Measurements from ENCODE around the gene TMEM106C.

DNA sequence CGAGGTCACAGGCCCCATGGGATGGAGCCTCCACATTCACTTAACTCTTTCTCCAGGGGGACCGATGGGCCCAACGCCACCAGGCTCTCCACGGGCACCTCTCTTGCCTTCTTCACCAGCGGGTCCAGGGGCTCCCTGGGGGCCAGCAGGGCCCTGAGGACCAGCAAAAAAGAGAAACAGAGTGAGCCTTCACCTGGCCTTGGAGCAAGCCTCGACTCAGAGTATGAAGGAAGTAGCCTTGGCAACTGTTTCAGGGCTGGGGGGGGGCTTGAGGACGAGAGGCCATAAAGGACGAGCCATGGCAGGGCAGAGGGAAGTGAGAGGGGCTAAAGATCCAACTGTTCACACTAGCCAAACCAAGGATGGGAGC lies 22.9 kb downstream of the TMEM106C start:
- no peak for TF ChIP-seq EP300 (conservative IDR thresholded peaks at IDR 0.05; ENCODE audit: poor library complexity, severe bottlenecking)
- no peak for TF ChIP-seq MXI1 (conservative IDR thresholded peaks at IDR 0.05; ENCODE audit: poor library complexity, severe bottlenecking)
- TF ChIP-seq, protein P1, sequence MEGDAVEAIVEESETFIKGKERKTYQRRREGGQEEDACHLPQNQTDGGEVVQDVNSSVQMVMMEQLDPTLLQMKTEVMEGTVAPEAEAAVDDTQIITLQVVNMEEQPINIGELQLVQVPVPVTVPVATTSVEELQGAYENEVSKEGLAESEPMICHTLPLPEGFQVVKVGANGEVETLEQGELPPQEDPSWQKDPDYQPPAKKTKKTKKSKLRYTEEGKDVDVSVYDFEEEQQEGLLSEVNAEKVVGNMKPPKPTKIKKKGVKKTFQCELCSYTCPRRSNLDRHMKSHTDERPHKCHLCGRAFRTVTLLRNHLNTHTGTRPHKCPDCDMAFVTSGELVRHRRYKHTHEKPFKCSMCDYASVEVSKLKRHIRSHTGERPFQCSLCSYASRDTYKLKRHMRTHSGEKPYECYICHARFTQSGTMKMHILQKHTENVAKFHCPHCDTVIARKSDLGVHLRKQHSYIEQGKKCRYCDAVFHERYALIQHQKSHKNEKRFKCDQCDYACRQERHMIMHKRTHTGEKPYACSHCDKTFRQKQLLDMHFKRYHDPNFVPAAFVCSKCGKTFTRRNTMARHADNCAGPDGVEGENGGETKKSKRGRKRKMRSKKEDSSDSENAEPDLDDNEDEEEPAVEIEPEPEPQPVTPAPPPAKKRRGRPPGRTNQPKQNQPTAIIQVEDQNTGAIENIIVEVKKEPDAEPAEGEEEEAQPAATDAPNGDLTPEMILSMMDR (IDR thresholded peaks at IDR 0.05; ENCODE audit: poor library complexity, severe bottlenecking), result no peak
- no peak for TF ChIP-seq SMC3 (conservative IDR thresholded peaks at IDR 0.05; ENCODE audit: poor library complexity)
- TF ChIP-seq, protein P2, sequence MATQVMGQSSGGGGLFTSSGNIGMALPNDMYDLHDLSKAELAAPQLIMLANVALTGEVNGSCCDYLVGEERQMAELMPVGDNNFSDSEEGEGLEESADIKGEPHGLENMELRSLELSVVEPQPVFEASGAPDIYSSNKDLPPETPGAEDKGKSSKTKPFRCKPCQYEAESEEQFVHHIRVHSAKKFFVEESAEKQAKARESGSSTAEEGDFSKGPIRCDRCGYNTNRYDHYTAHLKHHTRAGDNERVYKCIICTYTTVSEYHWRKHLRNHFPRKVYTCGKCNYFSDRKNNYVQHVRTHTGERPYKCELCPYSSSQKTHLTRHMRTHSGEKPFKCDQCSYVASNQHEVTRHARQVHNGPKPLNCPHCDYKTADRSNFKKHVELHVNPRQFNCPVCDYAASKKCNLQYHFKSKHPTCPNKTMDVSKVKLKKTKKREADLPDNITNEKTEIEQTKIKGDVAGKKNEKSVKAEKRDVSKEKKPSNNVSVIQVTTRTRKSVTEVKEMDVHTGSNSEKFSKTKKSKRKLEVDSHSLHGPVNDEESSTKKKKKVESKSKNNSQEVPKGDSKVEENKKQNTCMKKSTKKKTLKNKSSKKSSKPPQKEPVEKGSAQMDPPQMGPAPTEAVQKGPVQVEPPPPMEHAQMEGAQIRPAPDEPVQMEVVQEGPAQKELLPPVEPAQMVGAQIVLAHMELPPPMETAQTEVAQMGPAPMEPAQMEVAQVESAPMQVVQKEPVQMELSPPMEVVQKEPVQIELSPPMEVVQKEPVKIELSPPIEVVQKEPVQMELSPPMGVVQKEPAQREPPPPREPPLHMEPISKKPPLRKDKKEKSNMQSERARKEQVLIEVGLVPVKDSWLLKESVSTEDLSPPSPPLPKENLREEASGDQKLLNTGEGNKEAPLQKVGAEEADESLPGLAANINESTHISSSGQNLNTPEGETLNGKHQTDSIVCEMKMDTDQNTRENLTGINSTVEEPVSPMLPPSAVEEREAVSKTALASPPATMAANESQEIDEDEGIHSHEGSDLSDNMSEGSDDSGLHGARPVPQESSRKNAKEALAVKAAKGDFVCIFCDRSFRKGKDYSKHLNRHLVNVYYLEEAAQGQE (IDR thresholded peaks at IDR 0.05; ENCODE audit: borderline replicate concordance), result no peak
- no peak for TF ChIP-seq RAD21 (conservative IDR thresholded peaks at IDR 0.05)
- TF ChIP-seq POLR2AphosphoS5 (IDR thresholded peaks at IDR 0.05), result no peak
- TF ChIP-seq TAF1 (IDR thresholded peaks at IDR 0.05; ENCODE audit: low read depth), result no peak
- no peak for TF ChIP-seq EZH2 (IDR thresholded peaks at IDR 0.05; ENCODE audit: borderline replicate concordance, insufficient read depth, low read length, poor library complexity, severe bottlenecking)
